Colonic mucosa (tissue), 4 donors: Measurements from ENCODE around the gene SCAI. TPM values are rescaled to one million over a fixed set of nuclear protein-coding genes. Genes with fewer than 3 reads are reported as not detected.
"Not testable (repeated sequence)": the region's sequence is repeated elsewhere in the genome, so short reads cannot be mapped to it uniquely, and the experiment has no call there.

Experiments
- DNase-seq: peaks from one replicate; pipeline ENCODE4 v3.0.0-alpha.2; 2020
- H3K27ac ChIP-seq: fragments of 200-600 bp; one replicate; pipeline ENCODE4 v1.8.0; 2021
- H3K27me3 ChIP-seq: fragments of 200-600 bp; one replicate; pipeline ENCODE4 v1.8.0; 2021
- H3K36me3 ChIP-seq: fragments of 200-600 bp; one replicate; pipeline ENCODE4 v1.8.0; 2021
- H3K4me1 ChIP-seq: fragments of 200-600 bp; one replicate; pipeline ENCODE4 v1.8.0; 2021; ENCODE audit warnings: mild to moderate bottlenecking
- H3K4me3 ChIP-seq: fragments of 200-600 bp; one replicate; pipeline ENCODE4 v1.8.0; 2021
- H3K9ac ChIP-seq, 2 donors: one replicate each; pipeline ENCODE4 v1.7.0; 2013; ENCODE audit warnings: control low read depth in 2 of 2, low read depth in 2 of 2, low read length in 2 of 2
- H3K9me3 ChIP-seq: fragments of 200-600 bp; one replicate; pipeline ENCODE4 v1.8.0; 2021
- CTCF ChIP-seq: fragments of 200-600 bp; IDR thresholded peaks from one replicate; pipeline ENCODE4 v1.8.0; 2022; ENCODE audit warnings: antibody characterized with exemption, mild to moderate bottlenecking
- intact Hi-C: fragments of 100-400 bp; cut with DNase I; formaldehyde crosslinking; loops from one replicate; pipeline ENCODE4 v1.14.1; 2022
- total RNA-seq, 2 donors: library from RNA; stranded (reverse); fragmentation: NEBNext Ultra II Directional in 1 of 2; extraction: Animal tissue kit (Norgen Biotek cat#: 25700) in 1 of 2; gene quantifications; one replicate each; pipeline ENCODE4 v1.2.1, GENCODE V29; 2021
- donor health status: healthy.
- donor health status: DM: no; HTN: no; CAD: no.
- donor health status: DM: no; HTN: no; CAD: no.

SCAI gene
- total RNA-seq, 2 donors from 2014 or later = 6.7 to 8.3 TPM

- no peak overlapping the region for H3K9ac ChIP-seq
- no peaks in the 10 kb centered on the region for H3K27me3 ChIP-seq
- no peaks in the 10 kb centered on the region for H3K9me3 ChIP-seq
- no peaks in the 10 kb centered on the region for H3K4me1 ChIP-seq
- DNase-seq = peak; percentile 66
- H3K4me3 ChIP-seq = no peak overlapping the region
- no peak overlapping the region for H3K27ac ChIP-seq
- no peaks in the 10 kb centered on the region for H3K36me3 ChIP-seq
- TF ChIP-seq CTCF = no peak
- intact Hi-C loops = no loop called here
These were observed 17.1 kb downstream of the SCAI start for GRCh38 chr9:125126019-125126746.

DNA sequence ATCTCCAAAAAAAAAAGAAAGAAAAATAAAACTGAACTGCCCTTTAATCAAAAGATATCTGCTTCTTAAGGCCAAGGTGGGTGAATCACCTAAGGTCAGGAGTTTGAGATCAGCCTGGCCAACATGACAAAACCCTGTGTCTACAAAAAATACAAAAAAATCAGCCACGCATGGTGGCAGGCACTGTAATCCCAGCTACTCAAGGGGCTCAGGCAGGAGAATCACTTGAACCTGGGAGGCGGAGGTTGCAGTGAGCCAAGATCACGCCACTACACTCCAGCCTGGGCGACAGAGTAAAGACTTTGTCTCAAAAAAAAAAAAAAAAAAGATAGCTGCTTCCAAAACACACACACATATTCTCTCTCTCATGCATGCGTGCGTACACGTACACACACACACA is 17.8 kb downstream of the SCAI start:
- no peak overlapping the region for H3K27ac ChIP-seq
- intact Hi-C loops = no loop called here

GRCh38 chr9:125121146-125121545 is 22.2 kb downstream of the SCAI start:
- no peak for TF ChIP-seq CTCF
- Histone ChIP-seq H3K9me3 (no peaks in the 10 kb centered on the region), H3K36me3 (no peaks in the 10 kb centered on the region), H3K27me3 (no peaks in the 10 kb centered on the region), H3K4me1 (no peaks in the 10 kb centered on the region), H3K9ac (no peak overlapping the region), H3K27ac (no peak overlapping the region), H3K4me3 (no peak overlapping the region)
- intact Hi-C loops = no loop called here
- DNase-seq = no peak

More for the DNA sequence above, 17.8 kb downstream of the SCAI start:
- Histone ChIP-seq H3K4me1 (no peaks in the 10 kb centered on the region), H3K4me3 (no peak overlapping the region), H3K9ac (no peak overlapping the region), H3K9me3 (no peaks in the 10 kb centered on the region), H3K27me3 (no peaks in the 10 kb centered on the region), H3K36me3 (no peaks in the 10 kb centered on the region)
- DNase-seq = no peak
- TF ChIP-seq CTCF = no peak

- H3K27ac ChIP-seq = no peak overlapping the region
- no peaks in the 10 kb centered on the region for H3K4me1 ChIP-seq
- H3K4me3 ChIP-seq = no peak overlapping the region
- intact Hi-C loops = no loop called here
- TF ChIP-seq CTCF = no peak
- no peak for DNase-seq
- no peaks in the 10 kb centered on the region for H3K9me3 ChIP-seq
- H3K36me3 ChIP-seq = no peaks in the 10 kb centered on the region
- H3K27me3 ChIP-seq = no peaks in the 10 kb centered on the region
- no peak overlapping the region for H3K9ac ChIP-seq
These were observed 23.6 kb downstream of the SCAI start for GRCh38 chr9:125119643-125120286.

DNA sequence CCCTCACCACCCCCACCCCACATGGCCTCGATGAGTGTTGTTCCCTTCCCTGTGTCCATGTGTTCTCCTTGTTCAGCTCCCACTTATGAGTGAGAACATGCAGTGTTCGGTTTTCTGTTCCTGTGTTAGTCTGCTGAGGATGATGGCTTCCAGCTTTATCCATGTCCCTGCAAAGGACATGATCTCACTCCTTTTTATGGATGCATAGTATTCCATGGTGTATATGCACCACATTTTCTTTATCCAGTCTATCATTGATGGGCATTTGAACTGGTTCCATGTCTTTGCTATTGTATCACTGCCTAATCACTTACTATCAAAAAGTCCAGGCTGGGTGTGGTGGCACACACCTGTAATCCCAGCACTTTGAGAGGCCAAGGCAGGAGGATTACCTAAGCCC is 24.6 kb downstream of the SCAI start:
- H3K9me3 ChIP-seq, H3K9ac ChIP-seq, intact Hi-C loops, H3K27ac ChIP-seq, DNase-seq, H3K27me3 ChIP-seq, H3K4me3 ChIP-seq, H3K36me3 ChIP-seq, H3K4me1 ChIP-seq: not testable (repeated sequence)

DNA sequence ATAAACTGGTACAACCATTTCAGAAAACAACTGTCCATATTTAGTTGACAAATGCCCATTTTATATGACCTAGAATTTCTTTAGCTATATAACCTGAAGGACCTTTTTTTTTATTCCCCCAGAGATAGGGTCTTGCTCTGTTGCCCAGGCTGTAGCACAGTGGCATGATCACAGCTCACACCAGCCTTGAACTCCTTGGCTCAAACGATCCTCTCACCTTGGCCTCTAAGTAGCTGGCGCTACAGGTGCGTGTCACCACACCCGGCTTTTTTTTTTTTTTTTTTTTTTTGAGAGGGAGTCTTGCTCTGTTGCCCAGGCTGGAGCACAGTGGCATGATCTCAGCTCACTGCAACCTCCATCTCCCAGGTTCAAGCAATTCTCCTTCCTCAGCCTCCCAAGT is 28.8 kb downstream of the SCAI start:
- H3K27me3 ChIP-seq, H3K4me3 ChIP-seq, intact Hi-C loops, H3K9ac ChIP-seq, DNase-seq, H3K4me1 ChIP-seq, H3K9me3 ChIP-seq, H3K27ac ChIP-seq, H3K36me3 ChIP-seq: not testable (repeated sequence)
